HAP-1 (cell line): ENCODE measurements around the gene ABCC11.

Experiments used
- DNase-seq, 2 experiments: peaks; one replicate each; pipeline ENCODE4 v3.0.0-alpha.2; 2016 to 2020; ENCODE audit warnings: low spot score in 2 of 2
- H3K27me3 ChIP-seq: fragments of 250-450 bp; sonication (Bioruptor Pico); 2 replicates; pipeline ENCODE4 v1.5.1; 2020; ENCODE audit warnings: low read depth, mild to moderate bottlenecking, moderate library complexity
- H3K36me3 ChIP-seq: fragments of 250-450 bp; sonication (Bioruptor Pico); replicated peaks from 2 replicates; pipeline ENCODE4 v1.5.1; 2020; ENCODE audit warnings: mild to moderate bottlenecking
- H3K4me1 ChIP-seq: fragments of 250-450 bp; sonication (Bioruptor Pico); 2 replicates; pipeline ENCODE4 v1.5.1; 2020; ENCODE audit warnings: mild to moderate bottlenecking
- H3K4me3 ChIP-seq: fragments of 250-450 bp; sonication (Bioruptor Pico); 2 replicates; pipeline ENCODE4 v1.5.1; 2020; ENCODE audit warnings: mild to moderate bottlenecking, moderate library complexity
- H3K9me3 ChIP-seq: fragments of 250-450 bp; sonication (Bioruptor Pico); 2 replicates; pipeline ENCODE4 v1.5.1; 2020; ENCODE audit warnings: mild to moderate bottlenecking, moderate library complexity
- in situ Hi-C: fragments of 300-500 bp; cut with MboI; formaldehyde crosslinking; loops from 3 replicates; pipeline ENCODE4 v1.14.3; 2020; ENCODE audit warnings: low sequenced_read_pairs, inconsistent platforms, mixed read lengths

The ABCC11 gene

DNA sequence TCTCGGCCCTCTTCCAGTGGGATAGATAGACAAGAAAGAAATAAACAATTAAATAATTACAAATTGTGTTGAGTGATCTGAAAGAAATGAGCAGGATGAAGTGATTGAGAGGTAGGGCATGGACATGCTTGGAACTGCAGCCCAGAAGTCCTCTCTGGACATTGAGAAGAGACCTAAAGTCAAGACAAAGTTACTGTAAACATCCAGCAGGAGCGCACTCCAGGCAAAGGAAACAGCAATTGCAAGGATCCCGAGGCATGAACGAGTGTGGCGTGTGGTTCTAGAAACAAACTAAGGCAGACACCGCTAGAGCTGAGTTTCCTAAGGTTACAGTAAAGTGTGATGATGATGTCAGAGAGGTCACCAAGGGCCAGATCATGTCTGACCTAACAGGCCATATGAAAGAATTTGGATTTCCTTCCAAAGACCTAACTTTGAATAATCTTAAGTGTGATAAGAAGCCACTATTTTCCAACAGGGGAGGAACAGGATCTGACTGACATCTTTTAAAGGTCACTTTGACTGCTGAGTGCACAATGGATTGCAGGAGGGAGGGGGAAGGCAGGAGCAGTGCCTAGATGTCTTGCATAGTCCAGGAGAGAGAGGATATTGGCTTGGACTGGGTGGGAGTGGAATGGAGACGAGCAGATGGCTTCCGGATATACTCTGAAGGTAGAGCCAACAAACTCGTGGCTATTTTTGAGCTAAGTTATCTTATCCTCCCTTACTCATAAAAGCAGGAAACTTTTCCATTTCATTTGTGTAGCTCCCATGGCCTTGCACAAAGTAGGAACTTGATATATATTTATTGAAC, 110.6 kb downstream of the ABCC11 start:
- no peak overlapping the region for H3K4me3 ChIP-seq
- H3K9me3 ChIP-seq, result no peaks in the 10 kb centered on the region
- in situ Hi-C loops, result no loop called here
- H3K27me3 ChIP-seq, result no peaks in the 10 kb centered on the region
- no peaks in the 10 kb centered on the region for H3K4me1 ChIP-seq
- no peaks in the 10 kb centered on the region for H3K36me3 ChIP-seq
- DNase-seq, result no peak

GRCh38 chr16:48133455-48134211, 113.7 kb downstream of the ABCC11 start:
- DNase-seq, result no peak
- Histone ChIP-seq H3K36me3 (no peaks in the 10 kb centered on the region), H3K4me3 (no peak overlapping the region), H3K4me1 (no peaks in the 10 kb centered on the region), H3K9me3 (no peaks in the 10 kb centered on the region), H3K27me3 (no peaks in the 10 kb centered on the region)
- in situ Hi-C loops, result no loop called here

- no peaks in the 10 kb centered on the region for H3K9me3 ChIP-seq
Measured at GRCh38 chr16:48132696-48133095, 114.6 kb downstream of the ABCC11 start.

GRCh38 chr16:48131201-48131935, 116.0 kb downstream of the ABCC11 start:
- H3K9me3 ChIP-seq, result no peaks in the 10 kb centered on the region
- H3K4me1 ChIP-seq, result no peaks in the 10 kb centered on the region
- no peak for DNase-seq
- H3K27me3 ChIP-seq, result no peaks in the 10 kb centered on the region
- in situ Hi-C loops, result no loop called here
- H3K4me3 ChIP-seq, result no peak overlapping the region
- H3K36me3 ChIP-seq, result no peaks in the 10 kb centered on the region

More at GRCh38 chr16:48132696-48133095, 114.6 kb downstream of the ABCC11 start:
- Histone ChIP-seq H3K36me3 (no peaks in the 10 kb centered on the region), H3K4me1 (no peaks in the 10 kb centered on the region), H3K27me3 (no peaks in the 10 kb centered on the region), H3K4me3 (no peak overlapping the region)
- DNase-seq, result no peak
- in situ Hi-C loops, result no loop called here

DNA sequence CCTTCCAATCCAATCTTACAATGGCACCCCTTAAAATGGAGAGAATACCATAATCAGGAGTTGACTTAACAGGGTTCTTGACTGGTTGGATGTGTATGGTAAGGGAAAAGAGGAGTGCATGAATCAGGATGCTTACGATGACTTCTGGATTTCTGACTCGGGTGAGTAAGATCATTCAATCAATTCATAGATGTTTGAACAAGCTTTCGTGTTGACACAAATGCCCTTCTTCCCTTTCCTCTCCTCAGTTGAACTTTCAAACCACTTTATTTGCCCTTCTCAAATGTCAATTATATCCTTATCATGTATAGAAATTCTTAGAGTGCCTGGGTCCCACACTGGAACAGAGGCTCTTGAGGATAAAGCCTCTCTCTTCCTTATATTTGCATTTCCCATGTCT, 117.4 kb downstream of the ABCC11 start:
- Histone ChIP-seq H3K4me1 (no peaks in the 10 kb centered on the region), H3K36me3 (no peaks in the 10 kb centered on the region), H3K4me3 (no peak overlapping the region), H3K27me3 (no peaks in the 10 kb centered on the region), H3K9me3 (no peaks in the 10 kb centered on the region)
- DNase-seq, result no peak
- in situ Hi-C loops, result no loop called here

DNA sequence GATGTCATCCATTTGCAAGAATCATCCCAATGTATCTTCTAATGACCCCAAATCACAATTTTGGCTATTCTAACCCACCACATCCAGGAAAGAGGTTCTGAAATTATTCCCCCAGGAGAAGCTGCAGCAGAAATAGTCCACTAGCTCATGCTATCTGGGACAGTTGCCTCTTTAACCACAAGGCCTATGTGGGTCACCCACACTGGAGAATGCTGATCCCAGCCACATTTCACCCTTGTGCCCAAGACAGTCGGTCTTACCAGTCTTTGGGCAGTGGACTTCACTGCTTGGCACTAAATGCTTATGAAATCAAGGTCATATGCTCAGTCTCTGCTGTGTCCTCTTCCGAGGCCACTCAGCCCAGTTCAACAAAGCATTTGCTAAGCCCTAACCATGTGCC, 118.6 kb downstream of the ABCC11 start:
- Histone ChIP-seq H3K36me3 (no peaks in the 10 kb centered on the region), H3K4me3 (no peak overlapping the region), H3K4me1 (no peaks in the 10 kb centered on the region), H3K27me3 (no peaks in the 10 kb centered on the region), H3K9me3 (no peaks in the 10 kb centered on the region)
- DNase-seq, result no peak
- in situ Hi-C loops, result no loop called here

DNA sequence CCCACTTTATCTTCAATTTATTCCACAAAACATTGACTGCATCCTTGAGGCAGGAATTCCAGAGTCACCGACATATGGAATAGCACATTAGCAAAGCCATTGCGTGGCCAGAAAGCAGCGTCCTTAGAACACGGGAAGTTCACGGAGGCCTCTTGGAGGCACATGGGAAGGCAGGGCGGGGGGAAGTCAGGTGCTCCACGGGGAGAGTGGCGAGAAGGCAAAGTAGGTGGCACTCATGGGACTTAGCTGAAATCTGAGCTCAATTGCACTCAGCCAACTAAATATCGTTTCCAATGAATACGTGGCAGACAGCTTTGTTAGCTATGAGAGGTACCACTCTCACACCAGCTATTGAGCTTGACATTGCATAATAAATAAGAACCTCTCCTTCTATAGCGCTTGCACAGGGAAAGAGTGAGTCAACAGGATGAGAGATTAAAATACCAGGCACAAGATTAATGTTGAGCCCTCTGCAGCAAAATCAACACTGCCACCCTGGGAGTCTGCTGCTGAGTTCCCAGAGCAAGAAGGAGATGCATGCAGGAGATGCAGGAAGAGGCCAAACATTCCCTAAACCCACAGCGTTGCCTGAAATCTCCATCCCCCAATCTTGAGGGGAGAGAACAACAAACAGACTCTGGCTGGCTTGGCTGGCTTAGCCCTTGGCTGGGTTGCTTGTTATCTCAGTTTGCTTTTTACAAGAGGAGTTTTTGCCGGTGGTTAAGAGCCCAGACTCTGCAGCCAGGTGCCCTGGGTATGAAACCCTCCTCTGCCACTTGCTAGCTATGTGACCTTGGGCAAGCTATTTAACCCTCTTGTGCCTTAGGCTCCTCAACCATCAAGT, 120.3 kb downstream of the ABCC11 start:
- no peaks in the 10 kb centered on the region for H3K36me3 ChIP-seq
- H3K4me1 ChIP-seq, result no peaks in the 10 kb centered on the region
- no peaks in the 10 kb centered on the region for H3K27me3 ChIP-seq
- in situ Hi-C loops, result no loop called here
- no peak for DNase-seq
- no peaks in the 10 kb centered on the region for H3K9me3 ChIP-seq
- H3K4me3 ChIP-seq, result no peak overlapping the region

DNA sequence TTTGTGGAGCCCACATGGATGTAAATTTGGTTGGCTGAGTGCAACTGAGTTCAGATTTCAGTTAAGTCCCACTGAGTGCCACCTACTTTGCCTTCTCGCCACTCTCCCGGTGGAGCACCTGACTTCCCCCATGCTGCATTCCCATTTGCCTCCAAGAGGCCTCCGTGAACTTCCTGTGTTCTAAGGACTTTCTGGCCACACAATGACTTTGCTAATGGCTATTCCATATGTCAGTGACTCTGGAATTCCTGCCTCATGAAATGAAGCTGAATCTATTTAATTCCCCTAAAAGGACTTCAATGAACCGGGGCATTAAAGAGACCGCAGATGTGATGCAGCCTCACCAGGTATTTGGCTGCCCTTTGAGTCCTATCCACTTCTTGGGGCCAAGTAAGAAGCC, 121.5 kb downstream of the ABCC11 start:
- Histone ChIP-seq H3K9me3 (no peaks in the 10 kb centered on the region), H3K36me3 (no peaks in the 10 kb centered on the region), H3K4me3 (no peak overlapping the region), H3K27me3 (no peaks in the 10 kb centered on the region), H3K4me1 (no peaks in the 10 kb centered on the region)
- DNase-seq, result no peak
- in situ Hi-C loops, result no loop called here

GRCh38 chr16:48124266-48124665, 123.1 kb downstream of the ABCC11 start:
- Histone ChIP-seq H3K9me3 (no peaks in the 10 kb centered on the region), H3K4me1 (no peaks in the 10 kb centered on the region), H3K4me3 (no peak overlapping the region), H3K27me3 (no peaks in the 10 kb centered on the region), H3K36me3 (no peaks in the 10 kb centered on the region)
- in situ Hi-C loops, result no loop called here
- no peak for DNase-seq

DNA sequence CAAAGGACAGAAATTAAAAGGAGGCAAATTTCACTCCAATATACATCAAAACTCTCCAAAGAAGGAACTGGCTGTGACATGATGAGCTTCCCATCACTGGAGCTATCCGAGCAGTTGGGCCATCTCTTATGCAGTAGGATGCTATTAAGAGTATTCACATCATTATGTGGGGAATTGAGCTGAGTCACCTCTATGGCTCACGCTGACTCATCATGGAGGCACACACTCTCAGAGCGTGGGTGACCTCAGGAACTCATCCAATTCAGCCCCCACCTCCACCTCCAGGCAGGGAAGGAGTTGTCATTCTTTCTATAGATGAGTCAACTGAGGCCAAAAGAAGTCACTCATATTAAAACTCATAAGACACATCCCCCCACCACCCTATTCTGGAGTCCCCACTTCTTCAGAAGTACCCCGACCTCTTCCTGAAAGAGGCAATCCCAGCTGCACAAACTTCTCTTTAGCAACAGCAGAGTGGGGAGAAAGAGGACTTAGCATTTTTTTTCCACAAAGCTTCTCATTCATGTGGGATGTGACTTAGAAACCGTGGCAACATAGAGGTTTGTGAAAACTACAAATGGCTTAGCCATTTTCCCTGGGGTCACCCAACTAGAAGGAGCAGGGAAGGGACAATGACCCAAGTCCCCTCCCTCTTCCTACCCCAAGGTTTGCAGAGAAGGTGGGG, 124.1 kb downstream of the ABCC11 start:
- in situ Hi-C loops, result no loop called here
- H3K4me1 ChIP-seq, result no peaks in the 10 kb centered on the region
- DNase-seq, result no peak
- H3K27me3 ChIP-seq, result no peaks in the 10 kb centered on the region
- H3K9me3 ChIP-seq, result no peaks in the 10 kb centered on the region
- H3K4me3 ChIP-seq, result no peak overlapping the region
- no peaks in the 10 kb centered on the region for H3K36me3 ChIP-seq

GRCh38 chr16:48121276-48121675, 126.1 kb downstream of the ABCC11 start:
- Histone ChIP-seq H3K4me3 (no peak overlapping the region), H3K27me3 (no peaks in the 10 kb centered on the region), H3K36me3 (no peaks in the 10 kb centered on the region), H3K4me1 (no peaks in the 10 kb centered on the region; the same call in 1 of the 2 replicates), H3K9me3 (no peaks in the 10 kb centered on the region)
- no peak for DNase-seq
- in situ Hi-C loops, result no loop called here

DNA sequence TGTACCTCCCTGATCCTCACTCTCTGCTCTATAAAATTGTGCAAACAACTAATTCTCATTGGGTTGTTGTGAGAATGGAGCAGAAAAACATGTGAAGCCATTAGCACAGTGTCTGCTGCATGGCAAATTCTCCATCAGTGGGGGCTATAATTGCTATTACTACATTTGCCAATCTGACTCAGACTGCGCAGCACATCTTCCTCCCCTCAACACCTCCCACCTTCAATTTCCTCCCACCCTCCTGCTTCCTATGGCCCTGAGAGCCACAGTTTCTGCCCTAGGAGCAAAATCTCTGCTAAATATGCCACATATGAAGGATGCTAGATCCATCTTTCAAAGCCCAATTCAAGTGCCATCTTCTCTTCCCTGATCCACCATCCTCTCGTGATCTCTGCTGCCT, 128.5 kb downstream of the ABCC11 start:
- no peaks in the 10 kb centered on the region for H3K9me3 ChIP-seq
- no peaks in the 10 kb centered on the region for H3K36me3 ChIP-seq
- no peak overlapping the region for H3K4me3 ChIP-seq
- no peaks in the 10 kb centered on the region for H3K27me3 ChIP-seq
- no peak for DNase-seq
- in situ Hi-C loops, result no loop called here
- H3K4me1 ChIP-seq, result no peaks in the 10 kb centered on the region; the same call in 1 of the 2 replicates
